Left lung (tissue), 10 donors: ENCODE measurements around the gene RXRA. TPM values are rescaled to one million over a fixed set of nuclear protein-coding genes. Genes with fewer than 3 reads are reported as not detected.

Experiments used
- ATAC-seq: fragments of 200-7000 bp; cut with Tn5 transposase; one replicate; pipeline ENCODE4 v1.9.1; 2020; ENCODE audit warnings: moderate library complexity
- DNase-seq, 4 donors: peaks; one replicate each; pipeline ENCODE4 v3.0.0-alpha.2; 2013 to 2020
- H3K27ac ChIP-seq, 2 donors: fragments of 200-600 bp; sonication (generic) in 1 of 2; one replicate each; pipeline versions ENCODE4 v1.5.0 to v1.8.0; 2020 to 2021
- H3K27me3 ChIP-seq, 2 donors: fragments of 200-600 bp; sonication (generic) in 1 of 2; one replicate each; pipeline versions ENCODE4 v1.5.0 to v1.8.0; 2020 to 2021
- H3K36me3 ChIP-seq, 2 donors: fragments of 200-600 bp; sonication (generic) in 1 of 2; one replicate each; pipeline versions ENCODE4 v1.5.0 to v1.8.0; 2020 to 2021
- H3K4me1 ChIP-seq, 2 donors: fragments of 200-600 bp; one replicate each; pipeline ENCODE4 v1.8.0; 2021
- H3K4me3 ChIP-seq, 2 donors: fragments of 200-600 bp; sonication (generic) in 1 of 2; one replicate each; pipeline versions ENCODE4 v1.5.0 to v1.8.0; 2020 to 2021; ENCODE audit warnings: mild to moderate bottlenecking in 1 of 2
- H3K9me3 ChIP-seq, 2 donors: fragments of 200-600 bp; sonication (generic) in 1 of 2; one replicate each; pipeline versions ENCODE4 v1.5.0 to v1.8.0; 2020 to 2021
- CTCF ChIP-seq, 2 donors: fragments of 200-600 bp; sonication (generic) in 1 of 2; IDR thresholded peaks; one replicate each; pipeline versions ENCODE4 v1.5.0 to v1.8.0; 2021; ENCODE audit warnings: antibody characterized with exemption in 2 of 2
- intact Hi-C, 2 donors: fragments of 100-400 bp; cut with DNase I; formaldehyde crosslinking; loops; one replicate each; pipeline versions ENCODE4 v1.11.2 to v1.14.2; 2022
- polyA plus RNA-seq, 6 donors: library from polyadenylated mRNA; unstranded; fragments of 120-200 nt; gene quantifications; one replicate each; pipeline ENCODE4 v1.2.1, GENCODE V29; 2013; ENCODE audit not compliant: insufficient read length in 6 of 6
- total RNA-seq, 2 donors: library from RNA; stranded (reverse); fragmentation: NEBNext Ultra II Directional; extraction: Animal tissue kit (Norgen Biotek cat#: 25700); gene quantifications; one replicate each; pipeline ENCODE4 v1.2.1, GENCODE V29; 2021
- donor health status: DM: no; HTN: yes; CAD: no.
- donor health status: DM: no; HTN: no; CAD: no.

Gene RXRA
- total and polyA plus RNA-seq, 8 donors: 42.2 to 79.5 (median 55.7) TPM

- peaks cover 0 to 3% of the 10 kb centered on the region in 2 donors for H3K4me1 ChIP-seq
- no peak for ATAC-seq
Observed at GRCh38 chr9:134313470-134313869, 12.8 kb upstream of the RXRA start.

DNA sequence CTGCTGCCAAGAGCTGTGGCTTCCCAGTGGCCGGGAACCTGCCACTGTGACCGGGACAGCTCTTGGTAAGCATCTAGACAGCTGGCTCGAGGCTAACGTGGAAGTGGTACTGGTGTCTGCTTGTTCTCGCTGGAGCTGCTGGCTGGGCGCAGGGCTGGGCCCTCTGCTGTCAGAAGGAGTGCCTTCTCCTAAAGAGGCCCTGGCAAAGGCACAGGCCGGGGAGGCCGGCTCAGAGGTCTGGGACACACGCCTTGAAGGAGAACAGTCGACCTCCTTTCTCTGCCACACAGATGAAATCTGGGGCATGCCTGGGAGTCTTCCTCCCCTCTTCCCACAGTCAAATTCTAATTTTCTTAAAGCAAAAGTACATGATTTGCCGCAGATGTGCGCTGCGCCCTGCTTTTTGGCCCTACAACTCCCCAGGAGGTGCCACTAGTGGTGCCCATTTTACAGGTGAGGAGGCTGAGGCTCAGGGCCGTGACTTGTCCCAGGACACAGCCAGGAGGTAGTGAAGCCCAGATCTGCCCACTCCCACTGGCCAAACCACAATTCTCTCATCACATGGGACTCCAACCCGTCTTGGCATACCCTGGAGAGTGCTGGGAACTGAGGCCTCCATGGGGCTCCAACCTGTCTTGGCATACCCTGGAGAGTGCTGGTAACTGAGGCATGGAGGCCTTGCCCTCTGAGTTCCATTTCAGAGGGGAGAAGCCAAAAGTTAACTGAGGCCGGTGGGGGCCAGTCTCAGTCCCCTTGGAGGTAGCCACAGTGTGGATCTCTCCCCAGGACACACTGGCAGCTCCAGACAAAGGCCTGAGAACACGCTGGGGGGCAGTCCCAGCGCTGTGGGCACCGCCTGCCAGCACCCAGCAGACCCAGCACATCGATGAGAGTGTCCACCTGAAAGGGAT lies 12.0 kb upstream of the RXRA start:
- ATAC-seq: no peak
- H3K27me3 ChIP-seq: no peaks in the 10 kb centered on the region
- intact Hi-C loops: no loop called here
- DNase-seq: peak in 1 of 4 donors; percentile 60
- no peak overlapping the region for H3K4me3 ChIP-seq
- TF ChIP-seq CTCF (IDR thresholded peaks at IDR 0.05): no peak
- no peaks in the 10 kb centered on the region for H3K9me3 ChIP-seq
- H3K36me3 ChIP-seq: no peaks in the 10 kb centered on the region
- peaks cover 0 to 3% of the 10 kb centered on the region in 2 donors for H3K4me1 ChIP-seq
- H3K27ac ChIP-seq: no peak overlapping the region

More at GRCh38 chr9:134313470-134313869, 12.8 kb upstream of the RXRA start:
- no peaks in the 10 kb centered on the region for H3K27me3 ChIP-seq
- H3K9me3 ChIP-seq: no peaks in the 10 kb centered on the region
- intact Hi-C loops: no loop called here
- peak in 1 of 4 donors; percentile 17 for DNase-seq
- H3K36me3 ChIP-seq: no peaks in the 10 kb centered on the region
- no peak overlapping the region for H3K27ac ChIP-seq
- TF ChIP-seq CTCF (IDR thresholded peaks at IDR 0.05): no peak
- no peak overlapping the region for H3K4me3 ChIP-seq

DNA sequence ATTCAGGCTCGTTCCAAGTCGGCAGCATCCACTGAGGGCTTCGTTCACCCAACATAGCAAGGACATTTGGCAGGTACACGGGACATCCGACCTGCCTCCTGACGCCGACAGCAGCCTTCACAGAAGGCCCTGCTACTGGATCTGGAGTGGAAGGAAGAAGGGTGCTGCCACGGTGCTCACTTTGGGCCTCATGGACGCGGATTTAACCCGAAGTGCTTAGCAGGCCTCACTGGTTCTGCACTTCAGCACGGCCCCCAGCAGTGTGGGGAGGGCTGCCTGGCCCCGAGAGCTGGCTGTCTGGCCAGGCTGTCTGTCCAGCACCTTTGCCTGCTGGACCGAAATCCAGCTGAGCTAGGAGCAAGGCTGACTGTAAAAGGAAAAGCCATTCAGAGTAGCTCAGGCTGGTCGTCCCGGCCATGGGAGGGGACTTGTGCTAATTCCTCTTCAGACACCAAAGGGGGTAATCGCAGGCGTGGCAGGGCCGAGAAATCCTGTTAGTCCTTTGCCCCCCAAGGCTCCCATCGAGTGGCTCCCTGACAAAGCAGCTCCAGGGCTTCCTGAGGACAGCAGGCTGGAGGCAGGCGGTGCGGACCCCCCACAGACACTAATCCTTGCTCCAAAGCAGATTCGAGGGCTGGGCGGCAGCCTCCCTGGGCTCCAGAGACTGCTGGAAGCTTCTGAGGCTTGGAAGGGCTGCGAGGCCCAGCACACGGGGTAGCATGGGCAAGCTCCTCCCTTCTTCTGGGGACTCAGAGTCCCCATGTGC lies 11.1 kb upstream of the RXRA start:
- H3K27me3 ChIP-seq: no peaks in the 10 kb centered on the region
- H3K4me1 ChIP-seq: peaks cover 0 to 3% of the 10 kb centered on the region in 2 donors
- TF ChIP-seq CTCF (IDR thresholded peaks at IDR 0.05): no peak
- H3K27ac ChIP-seq: no peak overlapping the region
- ATAC-seq: no peak
- H3K9me3 ChIP-seq: no peaks in the 10 kb centered on the region
- DNase-seq: peak in 1 of 4 donors; percentile 64
- no peaks in the 10 kb centered on the region for H3K36me3 ChIP-seq
- intact Hi-C loops: no loop called here
- H3K4me3 ChIP-seq: no peak overlapping the region

GRCh38 chr9:134315716-134316448 lies 10.4 kb upstream of the RXRA start:
- H3K27ac ChIP-seq: no peak overlapping the region
- no peaks in the 10 kb centered on the region for H3K9me3 ChIP-seq
- intact Hi-C loops: no loop called here
- H3K36me3 ChIP-seq: no peaks in the 10 kb centered on the region
- DNase-seq: peak in 2 of 4 donors; percentile 22 to 65
- TF ChIP-seq CTCF (IDR thresholded peaks at IDR 0.05): no peak
- no peak for ATAC-seq
- H3K27me3 ChIP-seq: no peaks in the 10 kb centered on the region
- peaks cover 0 to 3% of the 10 kb centered on the region in 2 donors for H3K4me1 ChIP-seq
- H3K4me3 ChIP-seq: no peak overlapping the region
